ENCODE data around the gene MYLK2. TPM values are rescaled to one million over a fixed set of nuclear protein-coding genes. Genes with fewer than 3 reads are reported as not detected.

Gene MYLK2
- total and polyA plus RNA-seq, 2 of the 4 experiments (the other 2 are of a cell fraction) = 0.18 to 0.27 TPM

- H3K18ac ChIP-seq (ENCODE audit: low read depth, low read length) = no peak overlapping the region
- H3K9ac ChIP-seq (ENCODE audit: low read depth, low read length) = no peak overlapping the region
- H2BK5ac ChIP-seq (ENCODE audit: low read depth, low read length, poor library complexity, severe bottlenecking) = no peak overlapping the region
- CTCF ChIA-PET = no interaction called here
- no peak overlapping the region for H2BK20ac ChIP-seq (ENCODE audit: low read depth, low read length)
- H3K4me2 ChIP-seq (ENCODE audit: low read depth, low read length) = peak overlapping the region; percentile 78
- H2AK5ac ChIP-seq (ENCODE audit: low read depth, low read length) = no peak overlapping the region
- WGBS, 2 experiments (ENCODE audit: extremely low coverage in 2 of 2, insufficient read length in 1 of 2) = 5% methylated on average over 30 of the region's 60 CpGs; no CpG with 5 or more reads in 1 of the 2 experiments
- H3K27ac ChIP-seq (ENCODE audit: insufficient read depth, low read length) = no peak overlapping the region
- no peak overlapping the region for H3K56ac ChIP-seq (ENCODE audit: extremely low read depth, insufficient read depth, low read length)
- H3K23ac ChIP-seq (ENCODE audit: low read depth, low read length) = no peak overlapping the region
- DNase-seq = peak; percentile 36
- H4K8ac ChIP-seq (ENCODE audit: low read depth in 2 of 2, low read length in 2 of 2) = no peak overlapping the region
- in situ Hi-C loops (cut with MboI; ENCODE audit: low sequenced_read_pairs) = no loop called here
- no peaks in the 10 kb centered on the region for H4K20me1 ChIP-seq (ENCODE audit: insufficient read depth, low read length)
- no peak overlapping the region for H2AK9ac ChIP-seq (replicated peaks; ENCODE audit: low read depth, low read length, poor library complexity)
- H3K4me1 ChIP-seq (ENCODE audit: control insufficient read depth, insufficient read depth, low read length) = peaks cover 2% of the 10 kb centered on the region; the same call in 1 of the 2 replicates
- H2BK15ac ChIP-seq (ENCODE audit: low read depth, low read length) = no peak overlapping the region
- ATAC-seq (ENCODE audit: low read depth) = peak; percentile 94
- H3K4ac ChIP-seq (ENCODE audit: low read depth, low read length) = no peak overlapping the region
- H3K14ac ChIP-seq (replicated peaks; ENCODE audit: low read depth, low read length) = no peak overlapping the region
- BruUV-seq (replicated peaks) = no TSS peak
- H3K9me1 ChIP-seq (ENCODE audit: insufficient read depth, low read length) = no peaks in the 10 kb centered on the region; the same call in 1 of the 2 replicates
- H2AFZ ChIP-seq (replicated peaks; ENCODE audit: low read length, poor library complexity) = peak overlapping the region; percentile 85
- POLR2A ChIA-PET (ENCODE audit: unreplicated experiment) = no interaction called here
- no peak overlapping the region for H2BK120ac ChIP-seq (ENCODE audit: low read depth, low read length)
- no peak overlapping the region for H4K5ac ChIP-seq (ENCODE audit: low read depth, low read length)
- no peak overlapping the region for H4K91ac ChIP-seq (ENCODE audit: insufficient read depth, low read depth, low read length)
- dilution Hi-C loops (cut with HindIII; ENCODE audit: low sequenced_read_pairs, unreplicated experiment) = no loop called here
- peak overlapping the region; percentile 37 for H3K4me3 ChIP-seq (ENCODE audit: insufficient read depth, low read depth, low read length)
- H3K79me1 ChIP-seq (ENCODE audit: low read depth in 1 of 2, low read length in 2 of 2) = no peaks in the 10 kb centered on the region
- no peaks in the 10 kb centered on the region for H3K9me3 ChIP-seq (ENCODE audit: control insufficient read depth, insufficient read depth, low read length)
- no peaks in the 10 kb centered on the region for H3K36me3 ChIP-seq (ENCODE audit: control insufficient read depth, insufficient read depth, low read length)
- peaks cover 85% of the 10 kb centered on the region for H3K27me3 ChIP-seq (ENCODE audit: control insufficient read depth, insufficient read depth, low read length)
- intact Hi-C loops (cut with micrococcal nuclease) = no loop called here
- TF ChIP-seq CEBPB (IDR thresholded peaks at IDR 0.05; ENCODE audit: low read depth, low read length) (no peak), POLR2A (IDR thresholded peaks at IDR 0.05; ENCODE audit: low read depth, low read length) (no peak), BHLHE40 (IDR thresholded peaks at IDR 0.05; ENCODE audit: low read depth, low read length) (no peak), RCOR1 (IDR thresholded peaks at IDR 0.05; ENCODE audit: insufficient replicate concordance, low read length) (no peak), ELK1 (IDR thresholded peaks at IDR 0.05; ENCODE audit: borderline replicate concordance, low read depth, low read length) (no peak), MAZ (IDR thresholded peaks at IDR 0.05; ENCODE audit: borderline replicate concordance, low read depth, low read length) (no peak; the same call in 1 of the 2 replicates), SMC3 (IDR thresholded peaks at IDR 0.05; ENCODE audit: low read depth, low read length) (no peak), CHD1 (IDR thresholded peaks at IDR 0.05; ENCODE audit: low read depth, low read length) (no peak), NFE2L2 (IDR thresholded peaks at IDR 0.05; ENCODE audit: low read depth, low read length) (no peak), MAFK (IDR thresholded peaks at IDR 0.05; ENCODE audit: low read depth, low read length) (no peak), FOS (IDR thresholded peaks at IDR 0.05; ENCODE audit: low read depth, low read length) (no peak), RFX5 (IDR thresholded peaks at IDR 0.05; ENCODE audit: low read depth, low read length) (no peak), CTCF (conservative IDR thresholded peaks at IDR 0.05; ENCODE audit: low read depth, low read length) (no peak), USF2 (IDR thresholded peaks at IDR 0.05; ENCODE audit: low read depth, low read length) (no peak), MXI1 (IDR thresholded peaks at IDR 0.05; ENCODE audit: borderline replicate concordance, low read depth, low read length) (no peak)
These were observed 42.4 kb downstream of the MYLK2 start for GRCh38 chr20:31861385-31862156.

Data from IMR-90 (cell line).